Gastroesophageal sphincter (tissue), 4 donors: ENCODE results near the gene SHISA9. TPM values are rescaled to one million over a fixed set of nuclear protein-coding genes. Genes with fewer than 3 reads are reported as not detected.

Experiments
- ATAC-seq: fragments of 150-250 bp; one replicate; pipeline ENCODE4 v1.9.1; 2016; ENCODE audit warnings: mild to moderate bottlenecking, moderate library complexity
- H3K27ac ChIP-seq, 4 donors: fragments of 200-600 bp; sonication (generic) in 3 of 4; 1 replicate in 3 of 4; 2 replicates in 1 of 4; pipeline ENCODE4 v1.5.1; 2016 to 2019
- H3K27me3 ChIP-seq: fragments of 200-600 bp; sonication (generic); one replicate; pipeline ENCODE4 v1.5.1; 2019
- H3K36me3 ChIP-seq, 2 donors: fragments of 200-600 bp; sonication (generic); one replicate each; pipeline ENCODE4 v1.5.1; 2019; ENCODE audit warnings: control low read depth in 1 of 2
- H3K4me1 ChIP-seq, 3 donors: fragments of 200-600 bp; sonication (generic); 1 replicate in 2 of 3; 2 replicates in 1 of 3; pipeline ENCODE4 v1.5.1; 2016 to 2019; ENCODE audit warnings: control low read depth in 2 of 3
- H3K4me3 ChIP-seq, 2 donors: fragments of 200-600 bp; sonication (generic); one replicate each; pipeline ENCODE4 v1.5.1; 2019; ENCODE audit warnings: mild to moderate bottlenecking in 1 of 2, moderate library complexity in 1 of 2
- H3K9me3 ChIP-seq, 3 donors: fragments of 200-600 bp; sonication (generic); one replicate each; pipeline ENCODE4 v1.5.1; 2017 to 2019; ENCODE audit warnings: control low read depth in 2 of 3
- EP300 ChIP-seq: sonication (generic); formaldehyde crosslinking; IDR thresholded peaks from one replicate; pipeline ENCODE4 v1.6.1; 2017; ENCODE audit warnings: antibody characterized with exemption, mild to moderate bottlenecking
- POLR2A ChIP-seq, 2 donors: fragments of 450-650 bp; IDR thresholded peaks; one replicate each; pipeline ENCODE4 v1.6.1; 2017; ENCODE audit warnings: antibody characterized with exemption in 2 of 2, mild to moderate bottlenecking in 2 of 2, moderate library complexity in 1 of 2
- POLR2AphosphoS5 ChIP-seq: sonication (generic); formaldehyde crosslinking; IDR thresholded peaks from one replicate; pipeline ENCODE4 v1.6.1; 2017; ENCODE audit warnings: antibody characterized with exemption
- WGBS, 2 donors: methylation state at CpG; one replicate each; pipeline ENCODE4 v1.1.5; 2018; ENCODE audit warnings: low coverage in 1 of 2; 5-methylcytosine and 5-hydroxymethylcytosine counted together
- total RNA-seq, 4 donors: library from RNA; depleted of rRNA; stranded (reverse); fragments of >200 nt; gene quantifications; one replicate each; pipeline ENCODE4 v1.1.0, GENCODE V29; 2016
- TF ChIP-seq, protein P1 (sequence below), 4 experiments: fragments of 200-600 bp in 2 of 4; fragments of 450-650 bp in 2 of 4; sonication (generic) in 1 of 4; IDR thresholded peaks; one replicate each; pipeline ENCODE4 v1.5.1; 2017 to 2019; ENCODE audit warnings: antibody characterized with exemption in 4 of 4, mild to moderate bottlenecking in 2 of 4, moderate library complexity in 2 of 4

Gene SHISA9
- total RNA-seq, 4 donors from 2014 or later: 1.1 to 12.6 (median 4.9) TPM

DNA sequence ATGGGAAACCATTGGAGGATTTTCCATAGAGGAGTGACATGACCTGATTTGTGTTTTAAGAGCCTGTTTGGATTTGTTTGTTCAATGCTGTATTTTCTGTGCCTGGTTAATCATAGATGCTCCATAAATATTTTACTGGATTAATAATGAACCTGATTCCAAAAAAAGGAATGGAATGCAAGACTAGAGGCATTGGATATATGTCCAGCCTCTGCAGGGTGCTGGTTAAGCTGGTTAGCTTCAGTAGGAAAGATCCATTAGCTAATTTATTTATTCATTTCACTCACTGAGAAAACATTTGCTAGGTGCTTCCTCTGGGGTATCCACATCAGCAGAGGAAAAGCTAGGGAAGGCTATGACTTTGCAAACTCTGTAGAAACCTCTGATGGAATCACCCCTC, 57.7 kb downstream of the SHISA9 start:
- no peak for TF ChIP-seq POLR2AphosphoS5
- no peak for TF ChIP-seq POLR2A (IDR thresholded peaks at IDR 0.05)
- TF ChIP-seq EP300: no peak
- TF ChIP-seq, protein P1, sequence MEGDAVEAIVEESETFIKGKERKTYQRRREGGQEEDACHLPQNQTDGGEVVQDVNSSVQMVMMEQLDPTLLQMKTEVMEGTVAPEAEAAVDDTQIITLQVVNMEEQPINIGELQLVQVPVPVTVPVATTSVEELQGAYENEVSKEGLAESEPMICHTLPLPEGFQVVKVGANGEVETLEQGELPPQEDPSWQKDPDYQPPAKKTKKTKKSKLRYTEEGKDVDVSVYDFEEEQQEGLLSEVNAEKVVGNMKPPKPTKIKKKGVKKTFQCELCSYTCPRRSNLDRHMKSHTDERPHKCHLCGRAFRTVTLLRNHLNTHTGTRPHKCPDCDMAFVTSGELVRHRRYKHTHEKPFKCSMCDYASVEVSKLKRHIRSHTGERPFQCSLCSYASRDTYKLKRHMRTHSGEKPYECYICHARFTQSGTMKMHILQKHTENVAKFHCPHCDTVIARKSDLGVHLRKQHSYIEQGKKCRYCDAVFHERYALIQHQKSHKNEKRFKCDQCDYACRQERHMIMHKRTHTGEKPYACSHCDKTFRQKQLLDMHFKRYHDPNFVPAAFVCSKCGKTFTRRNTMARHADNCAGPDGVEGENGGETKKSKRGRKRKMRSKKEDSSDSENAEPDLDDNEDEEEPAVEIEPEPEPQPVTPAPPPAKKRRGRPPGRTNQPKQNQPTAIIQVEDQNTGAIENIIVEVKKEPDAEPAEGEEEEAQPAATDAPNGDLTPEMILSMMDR (IDR thresholded peaks at IDR 0.05): no peak
- ATAC-seq: no peak

DNA sequence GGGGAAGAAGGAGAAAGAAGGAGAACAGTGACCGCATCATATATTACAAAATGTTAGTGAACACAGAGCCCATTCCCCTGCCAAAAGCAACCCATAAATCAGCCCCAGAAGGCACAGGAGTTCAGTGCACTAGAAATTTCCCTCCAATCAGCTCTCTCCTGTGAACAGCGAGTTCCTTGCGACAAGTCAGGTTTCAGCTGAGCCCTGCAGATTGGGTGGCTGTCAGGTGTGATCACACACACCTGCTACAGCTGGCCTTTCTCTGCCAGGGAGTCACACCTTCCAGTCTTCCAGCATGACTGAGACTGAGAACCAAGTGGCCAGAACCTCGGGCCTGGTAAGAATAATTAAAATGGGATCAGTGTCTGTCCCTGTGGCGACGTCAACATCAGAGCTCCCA, 60.2 kb downstream of the SHISA9 start:
- WGBS, 2 donors: 69 to 71% methylated on average over 2 to 4 of the region's 6 CpGs
- no peak for ATAC-seq
- TF ChIP-seq, protein P1 (IDR thresholded peaks at IDR 0.05): no peak
- TF ChIP-seq EP300: no peak
- H3K36me3 ChIP-seq: no peaks in the 10 kb centered on the region
- no peak overlapping the region for H3K4me3 ChIP-seq
- H3K27ac ChIP-seq: no peak overlapping the region
- H3K4me1 ChIP-seq: no peaks in the 10 kb centered on the region
- H3K9me3 ChIP-seq: peaks cover 0 to 21% (median 0%) of the 10 kb centered on the region in 3 donors
- H3K27me3 ChIP-seq: peaks cover 8% of the 10 kb centered on the region

More for the DNA sequence above, 57.7 kb downstream of the SHISA9 start:
- Histone ChIP-seq H3K4me1 (no peaks in the 10 kb centered on the region), H3K27ac (no peak overlapping the region), H3K27me3 (no peaks in the 10 kb centered on the region), H3K36me3 (no peaks in the 10 kb centered on the region), H3K9me3 (peaks cover 0 to 21% (median 0%) of the 10 kb centered on the region in 3 donors), H3K4me3 (no peak overlapping the region)

DNA sequence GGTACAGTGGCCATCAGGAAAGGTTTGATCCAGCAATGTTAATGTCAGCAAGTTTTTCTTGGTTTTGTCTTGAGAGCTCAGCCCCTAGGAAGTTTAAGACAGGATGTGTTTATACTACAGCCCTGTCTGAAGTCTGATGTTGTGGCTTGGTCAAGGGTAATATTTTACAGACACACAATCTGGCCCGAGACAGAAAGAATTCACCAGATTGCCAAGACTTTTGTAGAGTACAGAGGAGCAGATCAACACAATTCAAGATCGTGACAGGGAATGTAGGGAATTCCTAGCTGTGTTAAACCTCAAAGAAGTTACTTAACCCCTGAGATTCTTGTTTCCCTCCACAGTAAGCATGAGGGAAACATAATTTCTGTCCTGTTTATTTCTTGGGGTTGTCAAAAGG, 63.1 kb downstream of the SHISA9 start:
- TF ChIP-seq POLR2AphosphoS5: no peak
- no peak for TF ChIP-seq POLR2A (IDR thresholded peaks at IDR 0.05)
- no peak for TF ChIP-seq EP300
- Histone ChIP-seq H3K27ac (no peak overlapping the region), H3K4me1 (no peaks in the 10 kb centered on the region), H3K36me3 (no peaks in the 10 kb centered on the region), H3K9me3 (peaks cover 0 to 21% (median 0%) of the 10 kb centered on the region in 3 donors), H3K4me3 (no peak overlapping the region), H3K27me3 (peaks cover 8% of the 10 kb centered on the region)
- ATAC-seq: no peak
- WGBS, 2 donors: 36 to 41% methylated on average over 2 of the region's 2 CpGs

DNA sequence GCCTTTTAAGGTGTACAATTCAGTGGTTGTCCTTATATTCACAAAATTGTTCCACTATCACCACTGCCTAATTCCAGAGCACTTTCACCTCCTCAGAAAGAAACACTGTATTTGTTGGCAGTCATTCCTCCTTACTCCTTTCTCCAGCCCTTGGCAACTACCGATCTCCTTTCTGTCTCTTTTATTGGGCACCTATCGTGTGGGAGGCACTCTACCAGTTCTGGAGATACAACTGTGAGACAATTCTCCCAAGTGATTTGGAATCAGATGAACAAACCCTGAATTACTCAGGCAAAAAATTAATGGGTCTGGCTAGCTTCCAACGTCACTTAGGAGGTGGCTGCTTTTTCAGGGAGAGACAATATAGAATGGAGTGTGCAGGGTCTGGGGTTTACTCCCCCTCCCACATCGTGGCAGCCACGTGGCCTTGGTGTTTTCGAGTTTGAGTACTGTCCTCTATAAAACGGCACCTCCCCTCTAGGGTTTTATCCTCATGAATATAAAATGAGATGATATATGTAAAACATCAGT, 63.9 kb downstream of the SHISA9 start:
- Histone ChIP-seq H3K9me3 (peaks cover 0 to 21% (median 0%) of the 10 kb centered on the region in 3 donors), H3K36me3 (no peaks in the 10 kb centered on the region), H3K4me1 (no peaks in the 10 kb centered on the region), H3K4me3 (no peak overlapping the region), H3K27me3 (peaks cover 8% of the 10 kb centered on the region), H3K27ac (no peak overlapping the region)
- 47 to 65% methylated on average over 6 to 7 of the region's 7 CpGs for WGBS, 2 donors
- TF ChIP-seq, protein P1 (IDR thresholded peaks at IDR 0.05): no peak
- ATAC-seq: no peak

DNA sequence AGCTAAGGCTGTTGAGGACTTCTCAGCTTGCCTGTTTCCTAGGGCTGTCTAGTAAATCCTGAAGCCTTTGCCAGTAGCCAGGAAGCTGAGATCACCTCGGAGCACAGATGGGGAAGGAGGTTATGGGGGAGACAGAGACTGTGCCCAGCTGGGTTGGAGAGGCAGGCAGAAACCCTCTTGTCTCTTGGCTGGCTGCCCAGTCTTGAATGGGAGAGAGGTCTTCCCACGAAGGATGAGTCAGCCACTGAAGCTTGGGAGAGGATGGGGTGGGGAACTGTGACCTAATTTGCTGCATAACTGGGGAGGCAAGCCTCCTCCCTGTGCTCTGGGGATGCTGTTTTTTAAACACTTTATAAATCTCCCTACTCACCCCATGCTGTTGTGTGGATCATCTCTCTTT, 69.8 kb downstream of the SHISA9 start:
- no peak for TF ChIP-seq EP300
- no peak for TF ChIP-seq POLR2AphosphoS5
- no peak for TF ChIP-seq POLR2A (IDR thresholded peaks at IDR 0.05)
- TF ChIP-seq, protein P1 (IDR thresholded peaks at IDR 0.05): no peak
- 13% methylated on average over 1 of the region's 2 CpGs; no CpG with 5 or more reads in 1 of the 2 donors for WGBS, 2 donors
- Histone ChIP-seq H3K27me3 (peaks cover 16% of the 10 kb centered on the region), H3K27ac (no peak overlapping the region), H3K9me3 (no peaks in the 10 kb centered on the region), H3K4me3 (no peak overlapping the region), H3K4me1 (no peaks in the 10 kb centered on the region), H3K36me3 (no peaks in the 10 kb centered on the region)
- ATAC-seq: no peak
